ENCODE results near the gene SMAP1.
"Not testable (repeated sequence)": the region's sequence is repeated elsewhere in the genome, so short reads cannot be mapped to it uniquely, and the experiment has no call there.

SMAP1 gene

DNA sequence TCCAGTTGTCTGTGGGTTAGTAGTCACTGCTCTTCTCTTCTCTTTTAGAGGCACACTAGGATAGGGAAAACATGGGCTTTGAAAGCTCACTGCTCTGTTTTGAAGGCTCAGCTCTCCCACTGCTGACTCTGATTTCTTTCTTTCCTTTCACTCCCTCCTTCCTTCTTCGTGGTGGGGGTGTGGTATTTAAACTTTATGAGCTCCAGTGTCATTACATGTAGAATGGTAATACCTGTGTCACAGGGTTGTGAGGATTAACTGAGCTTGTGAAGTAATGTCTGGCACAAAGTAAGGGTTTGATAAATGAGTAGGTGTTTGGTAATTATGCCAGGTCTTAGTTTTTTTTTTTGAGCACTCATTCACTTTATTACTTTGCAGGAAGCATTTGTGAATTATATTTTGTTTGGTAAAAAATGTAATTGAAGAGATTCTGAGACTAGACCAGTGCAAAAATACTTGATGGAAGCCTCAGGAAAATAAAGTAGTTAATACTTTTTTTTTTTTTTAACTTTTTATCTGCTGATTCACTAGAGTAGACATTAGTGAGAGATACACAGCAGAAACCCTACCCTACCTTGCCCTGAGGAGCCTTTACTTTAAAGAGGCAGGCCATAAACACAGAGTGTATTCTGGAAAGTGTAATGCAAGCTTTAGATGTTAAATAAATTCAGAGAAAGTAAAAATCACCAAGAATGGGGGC is 17.3 kb downstream of the SMAP1 start:
- DNase-seq: no peak

DNA sequence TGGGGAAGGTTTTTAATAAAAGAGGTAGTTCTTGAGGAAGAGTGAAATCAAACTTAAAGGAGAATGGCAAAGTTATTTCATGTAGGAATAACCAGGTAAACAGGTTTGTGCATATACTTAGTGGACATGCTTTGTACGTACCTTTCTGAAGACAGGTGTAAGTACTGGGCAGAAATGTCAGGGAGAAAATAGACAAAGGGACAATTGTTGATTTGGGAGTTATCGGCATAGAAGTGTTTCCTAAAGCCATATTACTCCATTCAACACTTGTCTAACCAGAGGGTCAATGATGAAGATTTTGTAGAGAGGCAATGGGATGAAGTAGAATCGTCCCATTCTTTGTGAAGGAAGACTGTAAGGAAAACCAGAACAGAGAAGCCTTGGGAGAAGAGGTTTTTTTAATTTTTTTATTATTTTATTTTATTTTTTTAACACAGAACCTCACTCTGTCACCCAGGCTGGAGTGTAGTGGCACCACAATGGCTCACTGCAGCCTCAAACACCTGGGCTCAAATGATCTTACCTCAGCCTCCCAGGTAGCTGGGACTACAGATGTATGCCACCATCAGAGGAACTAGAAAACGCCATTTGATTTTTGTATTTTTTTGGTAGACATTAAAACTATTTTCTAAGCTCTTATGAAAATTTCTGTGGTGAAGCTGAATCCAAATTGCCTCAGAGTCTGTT is 18.0 kb downstream of the SMAP1 start:
- DNase-seq: no peak

DNA sequence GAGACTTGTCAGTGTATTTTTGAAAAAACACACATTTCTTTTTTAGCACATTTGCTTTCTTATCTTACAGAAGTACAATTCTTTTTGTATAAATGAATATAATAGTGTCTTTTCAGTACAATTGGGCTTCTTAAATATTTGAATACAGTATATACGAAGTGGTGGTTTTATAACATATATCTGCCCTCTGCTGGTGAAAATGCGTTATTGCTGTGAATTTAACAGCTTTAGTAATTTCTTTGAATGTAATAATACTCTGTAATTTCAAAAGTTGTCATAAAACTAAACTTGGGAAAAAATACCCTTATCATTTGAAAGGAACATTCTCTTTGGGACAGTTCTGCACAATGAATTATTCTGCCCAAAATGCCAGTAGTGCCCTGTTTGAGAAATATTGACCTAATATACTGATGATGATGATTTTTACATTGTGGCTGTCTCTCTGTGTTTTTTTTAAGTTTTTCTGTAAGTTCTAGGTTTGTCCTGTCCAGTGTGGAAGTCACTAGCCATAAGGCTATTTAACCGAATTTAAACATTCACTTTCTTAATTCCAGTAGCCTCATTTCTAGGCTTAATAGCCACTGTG is 19.0 kb downstream of the SMAP1 start:
- peak; percentile 53 to 70 for DNase-seq

DNA sequence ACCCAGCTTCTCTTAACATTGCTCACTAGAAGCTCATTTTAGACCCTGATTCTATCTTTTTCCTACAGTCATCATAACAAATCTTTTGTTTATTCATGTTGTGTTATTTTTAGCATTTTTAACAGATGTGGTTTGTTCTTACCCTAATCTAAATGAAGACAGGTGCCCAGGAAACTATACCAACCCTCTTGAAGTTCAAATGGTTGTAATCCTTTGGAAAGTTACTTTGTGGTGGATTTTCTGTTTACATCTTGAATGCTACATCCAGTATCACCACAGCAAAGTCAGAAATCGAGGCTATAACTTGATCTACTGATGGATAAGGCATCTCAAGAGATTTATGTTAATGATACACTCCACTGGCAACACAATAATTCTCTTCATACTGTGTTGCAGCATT is 26.2 kb downstream of the SMAP1 start:
- DNase-seq: no peak

DNA sequence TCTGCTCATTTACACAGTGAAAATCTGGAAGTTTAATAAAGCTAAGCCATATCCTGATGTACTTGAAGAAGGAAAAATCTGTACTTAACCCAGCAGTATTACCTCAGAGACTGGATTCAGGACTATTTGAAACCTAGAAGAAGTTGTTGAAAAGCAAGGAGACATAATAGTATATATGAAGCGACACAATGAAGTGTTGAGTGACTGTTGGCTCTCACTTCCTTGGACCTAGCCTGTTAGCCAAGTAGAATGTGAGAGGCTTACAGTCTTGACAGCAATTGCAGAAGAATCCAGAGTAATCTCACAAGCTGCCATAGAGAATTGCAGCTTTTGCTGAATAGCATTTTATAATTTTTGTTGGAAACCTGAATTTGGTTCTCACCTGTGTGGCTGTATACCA is 26.7 kb downstream of the SMAP1 start:
- DNase-seq: no peak

DNA sequence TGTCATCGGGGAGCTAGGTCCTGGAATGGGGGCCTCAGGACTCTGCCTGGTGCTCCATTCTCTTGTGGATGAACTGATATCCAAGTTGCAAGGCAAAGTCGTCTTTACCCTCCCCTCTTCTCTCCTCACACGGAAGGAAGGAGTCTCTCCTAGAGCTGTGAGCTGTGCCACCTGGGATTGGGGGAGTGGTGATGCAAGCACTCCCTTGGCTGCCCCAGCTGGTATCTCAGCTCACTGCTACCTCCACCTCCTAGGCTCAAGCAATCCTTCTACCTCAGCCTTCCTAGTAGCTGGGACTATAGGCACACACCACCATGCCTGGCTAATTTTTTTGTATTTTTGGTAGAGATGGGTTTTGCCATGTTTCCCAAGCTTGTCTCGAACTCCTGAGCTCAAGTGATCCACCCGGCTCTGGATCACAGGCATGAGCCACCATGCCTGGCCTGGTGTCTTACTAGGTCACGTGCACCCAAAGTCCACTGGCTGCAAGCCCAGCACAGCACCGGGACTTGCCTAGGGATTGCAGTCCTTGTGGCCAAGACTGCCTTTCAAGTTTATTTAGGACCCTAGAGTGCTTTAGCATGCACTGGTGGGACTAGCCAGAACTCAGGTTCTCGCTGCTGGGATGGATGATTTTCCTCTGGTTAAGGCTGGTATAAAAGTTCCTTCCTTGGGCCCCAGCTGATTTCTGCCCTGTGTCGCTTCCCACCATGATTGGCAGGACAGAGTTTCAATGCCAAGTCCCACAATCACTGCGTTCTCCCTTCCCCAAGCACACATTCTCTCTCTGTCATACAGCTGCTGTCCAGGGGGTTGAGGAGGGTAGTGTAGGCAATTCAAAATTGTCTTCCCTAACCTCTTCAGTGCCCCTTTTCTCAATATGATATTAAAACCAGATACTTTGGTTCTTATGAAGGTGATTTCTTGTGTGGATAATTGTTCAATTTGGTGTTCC is 33.5 kb downstream of the SMAP1 start:
- DNase-seq: no peak

DNA sequence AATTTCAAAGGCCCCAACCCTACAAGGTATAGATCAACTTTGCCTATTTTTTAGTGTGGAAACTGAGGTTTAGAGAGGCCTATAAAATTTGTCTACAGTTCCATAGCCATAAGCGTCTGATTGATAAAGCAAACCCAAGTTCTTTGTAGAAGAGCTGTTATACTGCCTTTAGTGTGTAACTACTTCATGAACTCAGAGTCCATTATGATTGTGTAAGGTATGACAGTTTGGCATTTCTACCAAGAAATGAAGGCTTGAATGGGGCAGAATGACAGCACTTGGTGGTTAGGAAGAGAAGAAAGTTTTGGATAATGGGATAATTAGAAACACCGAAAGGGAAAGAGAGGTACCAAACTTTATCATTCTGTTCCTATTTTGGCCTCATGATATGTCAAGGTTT is 38.1 kb downstream of the SMAP1 start:
- no peak for DNase-seq

DNA sequence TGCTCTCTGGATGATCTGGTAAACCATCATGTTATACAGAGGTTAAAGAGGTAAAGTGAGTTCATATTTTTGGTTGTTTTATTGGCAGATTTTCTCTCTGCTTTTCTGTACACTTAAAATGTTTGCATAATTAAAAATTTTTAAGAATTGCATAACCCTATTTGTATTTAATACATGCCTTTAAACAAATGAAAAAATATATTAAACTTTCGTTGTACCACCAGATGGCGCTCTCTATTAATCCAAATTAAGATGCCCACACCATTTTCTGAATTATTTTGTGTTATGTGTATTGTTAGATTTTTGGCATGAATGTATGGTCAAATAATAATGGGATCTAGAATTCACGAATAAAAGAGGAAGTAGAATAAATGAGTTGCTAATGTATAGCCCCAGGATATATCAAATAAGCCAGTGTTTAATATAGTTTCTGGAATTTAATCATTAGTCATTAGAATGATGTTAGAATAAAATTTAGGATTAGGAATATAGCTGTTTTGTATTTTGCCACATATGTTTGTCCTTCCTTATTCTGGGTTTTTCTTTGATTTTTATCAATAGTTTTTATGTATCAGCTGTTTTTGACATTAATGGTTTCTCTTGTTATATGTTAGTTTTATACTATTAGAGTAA is 38.9 kb downstream of the SMAP1 start:
- DNase-seq: peak; percentile 76 to 82

DNA sequence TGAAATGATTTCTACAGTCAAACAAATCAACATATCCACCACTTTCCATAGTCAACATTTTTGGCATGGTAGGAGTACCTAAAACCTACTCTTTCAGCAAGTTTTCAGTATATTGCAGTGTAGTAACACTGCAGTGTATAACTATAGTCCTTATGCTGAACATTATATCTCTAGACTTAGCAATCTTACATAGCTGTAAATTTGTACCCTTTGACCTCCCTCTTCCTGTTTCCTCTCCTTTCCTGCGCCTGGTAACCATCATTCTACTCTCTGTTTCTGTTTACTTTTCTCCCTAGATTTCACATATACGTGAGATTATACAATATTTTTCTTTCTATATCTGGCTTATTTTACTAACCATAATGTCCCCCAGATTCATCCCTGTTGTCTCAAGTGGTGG is 40.2 kb downstream of the SMAP1 start:
- DNase-seq: no peak

DNA sequence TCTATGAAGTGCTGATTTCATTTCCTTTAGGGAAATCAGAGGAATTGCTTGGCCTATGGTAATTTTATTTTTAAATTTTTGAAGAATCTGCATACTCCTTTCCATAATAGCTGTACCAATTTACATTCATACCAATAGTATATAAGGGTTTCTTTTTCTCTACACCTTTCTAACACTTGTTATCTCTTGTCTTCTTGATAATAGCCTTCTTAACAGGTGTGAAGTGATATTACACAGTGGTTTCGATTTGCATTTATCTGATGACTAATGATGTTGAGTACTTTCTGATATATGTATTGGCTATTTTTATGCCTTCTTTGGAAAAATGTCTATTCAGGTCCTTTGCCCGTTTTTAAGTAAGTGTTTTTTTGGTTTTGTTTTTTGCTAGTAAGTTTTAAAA is 40.8 kb downstream of the SMAP1 start:
- no peak for DNase-seq

DNA sequence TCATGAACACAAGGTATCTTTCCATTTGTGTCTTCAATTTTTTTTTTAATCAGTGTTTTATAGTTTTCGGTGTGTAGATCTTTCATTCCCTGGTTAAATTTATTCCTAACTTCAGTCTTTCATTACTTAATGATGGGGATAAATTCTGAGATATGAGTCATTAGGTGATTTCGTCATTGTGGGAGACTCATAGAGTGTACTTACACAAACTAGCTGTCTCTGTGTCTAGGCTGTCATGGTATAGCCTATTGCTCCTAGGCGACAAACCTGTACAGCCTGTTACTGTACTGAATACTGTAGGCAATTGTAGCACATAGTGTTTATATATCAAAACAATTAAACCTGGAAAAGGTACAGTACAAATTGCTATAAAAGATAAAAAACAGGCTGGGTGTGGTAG is 42.1 kb downstream of the SMAP1 start:
- DNase-seq: peak; percentile 39 to 50

DNA sequence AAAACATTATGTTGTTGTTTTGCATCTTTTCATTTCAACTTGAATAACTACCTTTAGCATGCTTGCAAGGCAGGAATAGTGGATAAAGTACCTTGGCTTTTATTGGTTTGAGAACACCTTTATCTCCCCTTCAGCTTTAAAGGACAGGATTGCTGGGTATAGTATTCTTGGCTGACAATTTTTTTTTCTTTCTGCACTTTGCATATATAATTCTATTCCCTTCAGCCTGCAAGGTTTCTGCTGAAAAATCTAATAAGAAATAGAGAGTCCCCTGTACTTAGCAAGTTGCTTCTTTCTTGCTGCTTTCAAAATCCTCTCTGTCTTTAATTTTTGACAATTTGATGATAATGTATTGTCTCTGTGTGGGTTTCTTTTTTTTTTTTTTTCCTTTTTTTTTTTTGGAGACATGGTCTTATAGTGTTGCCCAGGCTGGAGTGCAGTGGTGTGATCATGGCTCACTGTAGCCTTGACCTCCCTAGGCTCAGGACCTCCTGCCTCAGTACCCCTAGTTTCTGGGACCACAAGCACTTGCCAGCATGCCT is 47.1 kb downstream of the SMAP1 start:
- no peak for DNase-seq

DNA sequence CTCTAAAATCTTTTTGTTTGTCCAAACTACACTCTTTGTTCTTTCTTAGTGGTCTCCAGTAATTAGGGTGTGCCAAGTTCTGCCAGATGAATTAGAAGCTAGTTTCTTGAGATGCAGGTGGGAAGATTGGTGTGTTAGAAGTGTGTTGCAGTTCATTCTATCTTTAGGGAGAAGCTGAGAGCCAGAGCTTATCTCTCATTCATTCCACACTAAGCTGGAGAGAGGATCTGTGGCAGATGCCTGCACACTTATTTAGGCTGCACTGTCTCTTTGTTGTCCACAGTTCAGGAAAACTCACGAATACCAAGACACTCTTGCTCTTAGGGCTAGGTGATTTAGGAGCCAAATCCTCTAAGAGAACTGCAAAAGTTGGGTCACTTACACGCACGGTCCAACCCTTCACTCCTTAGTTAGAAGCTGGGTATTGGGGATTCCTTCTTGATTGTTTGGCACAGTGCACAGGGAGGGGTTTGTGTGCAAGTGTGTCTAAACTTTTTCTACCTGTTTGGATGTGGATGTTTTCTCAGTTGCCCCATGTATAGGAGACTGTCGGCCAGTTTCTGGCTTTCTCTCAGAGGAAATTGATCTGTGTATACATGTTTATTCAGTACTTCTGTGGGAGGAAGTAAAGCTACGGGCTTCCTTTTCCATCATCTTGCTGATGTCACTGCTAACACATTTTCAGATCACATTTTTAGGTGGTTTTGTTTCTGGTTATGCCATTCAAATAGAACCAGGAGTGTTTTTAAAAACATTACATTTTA is 49.5 kb downstream of the SMAP1 start:
- no peak for DNase-seq

DNA sequence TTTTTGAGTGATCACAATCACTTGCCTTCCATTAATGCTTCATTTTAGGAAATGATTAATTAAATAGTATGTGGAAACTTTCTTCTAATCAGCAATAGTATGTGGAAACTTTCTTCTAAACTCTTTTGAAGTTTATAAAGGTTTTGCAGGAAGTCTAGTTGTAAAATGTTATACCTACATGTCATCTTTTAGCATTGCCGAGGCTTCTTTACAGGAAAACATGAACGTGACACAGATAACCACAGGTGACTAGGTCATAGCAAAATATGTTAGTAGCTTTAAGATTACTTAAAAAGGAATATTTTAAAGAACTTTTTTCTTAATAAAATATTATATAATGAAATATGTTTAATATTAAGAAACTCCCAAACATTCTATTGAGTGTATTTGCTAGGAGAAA is 56.8 kb downstream of the SMAP1 start:
- no peak for DNase-seq

DNA sequence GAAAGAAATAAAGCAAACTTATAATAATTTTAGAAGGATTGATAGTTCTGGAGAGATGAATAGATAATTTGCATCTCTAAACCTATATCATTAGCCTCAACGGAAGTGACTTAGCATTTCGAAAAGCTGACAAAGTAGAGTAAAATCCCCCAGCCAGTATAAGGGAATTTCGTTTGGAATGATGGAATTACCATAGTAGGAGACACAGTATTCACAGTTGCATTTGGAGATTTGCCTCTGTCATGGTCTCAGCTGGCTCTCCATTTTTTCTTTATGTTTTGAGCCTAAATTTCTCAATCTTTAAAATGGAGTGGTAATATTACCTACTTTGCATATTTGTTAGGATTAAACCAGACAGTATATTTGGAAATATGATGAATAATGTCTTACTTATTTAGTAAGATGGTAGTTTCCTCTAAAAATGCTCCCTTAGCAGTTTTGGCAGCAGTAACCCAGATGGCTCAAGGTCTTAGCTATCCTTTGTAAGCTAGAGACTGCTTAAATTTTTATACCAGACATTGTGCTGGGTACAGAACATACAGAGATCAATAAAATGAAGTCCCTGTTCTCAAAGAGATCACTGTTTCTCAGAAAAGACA is 58.2 kb downstream of the SMAP1 start:
- DNase-seq: no peak

DNA sequence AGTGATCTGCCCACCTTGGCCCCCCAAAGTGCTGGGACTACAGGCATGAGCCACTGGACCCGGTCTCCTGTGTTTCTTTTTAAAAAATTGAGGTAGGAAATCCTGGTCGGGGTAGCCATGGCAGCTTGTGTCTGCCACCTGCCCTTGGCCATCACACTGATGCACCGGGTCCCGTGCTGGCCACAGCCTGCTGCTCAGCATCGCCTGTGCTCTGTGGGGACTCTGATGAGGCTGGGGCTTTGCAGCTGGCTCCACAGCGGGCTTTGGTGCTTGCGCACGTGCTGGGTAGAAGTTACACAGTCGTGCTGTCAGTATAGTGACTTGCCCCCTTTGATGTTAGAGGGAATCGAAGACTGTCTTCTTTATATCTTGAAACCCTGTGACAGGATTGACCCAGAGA is 66.7 kb downstream of the SMAP1 start:
- no peak for DNase-seq

DNA sequence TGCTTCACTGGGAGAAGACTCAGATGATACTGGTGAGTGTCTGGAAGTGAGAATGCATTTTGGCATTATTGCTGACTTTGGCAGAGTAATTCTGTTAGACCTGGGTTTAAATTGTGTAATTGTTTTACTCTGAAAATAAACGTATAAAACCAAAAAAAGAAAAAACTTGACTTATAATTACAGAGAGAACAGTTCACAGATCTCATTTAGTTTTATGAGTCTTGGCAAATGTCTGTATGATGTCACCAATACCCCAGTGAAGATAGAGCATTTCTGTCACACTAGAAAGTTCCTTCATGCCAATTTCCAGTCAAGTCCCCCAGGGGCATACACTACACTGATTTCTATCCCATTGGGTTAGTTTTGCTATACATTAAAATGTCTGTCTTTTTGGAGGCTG is 67.3 kb downstream of the SMAP1 start:
- DNase-seq: no peak

DNA sequence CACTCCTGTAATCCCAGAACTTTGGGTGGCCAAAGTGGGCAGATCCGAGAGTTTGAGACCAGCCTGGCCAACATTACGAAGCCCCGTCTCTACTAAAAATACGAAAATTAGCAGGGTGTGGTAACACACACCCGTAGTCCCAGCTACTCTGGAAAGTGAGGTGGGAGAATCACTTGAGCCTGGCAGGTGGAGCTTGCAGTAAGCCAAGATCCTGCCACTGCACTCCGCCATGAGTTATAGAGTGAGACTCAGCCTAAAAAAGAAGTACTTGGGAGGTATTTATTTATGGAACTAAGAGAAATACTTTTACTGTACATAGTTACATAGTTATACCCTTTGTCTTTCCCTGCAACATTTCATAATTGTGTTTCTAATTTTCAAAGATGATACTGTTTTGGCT is 67.8 kb downstream of the SMAP1 start:
- no peak for DNase-seq

DNA sequence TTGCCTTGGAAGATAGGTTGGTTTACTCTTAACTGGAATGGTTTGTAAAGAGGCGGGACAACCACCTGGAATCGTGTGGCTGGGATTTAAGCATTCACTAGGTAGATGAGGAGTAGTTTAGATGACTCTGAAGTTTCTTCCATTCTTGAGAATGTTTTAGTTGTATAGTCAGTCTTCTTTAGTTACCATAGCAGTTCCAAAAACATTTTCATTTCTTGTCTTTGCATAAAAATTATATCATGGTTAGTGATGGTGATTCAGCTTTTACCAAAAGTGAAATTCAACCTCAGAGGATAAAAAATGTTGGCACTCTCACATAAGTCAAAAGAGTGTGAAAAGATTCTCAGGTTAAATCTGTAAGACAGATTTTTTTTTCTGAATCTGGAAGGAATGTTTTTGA is 70.3 kb downstream of the SMAP1 start:
- no peak for DNase-seq

DNA sequence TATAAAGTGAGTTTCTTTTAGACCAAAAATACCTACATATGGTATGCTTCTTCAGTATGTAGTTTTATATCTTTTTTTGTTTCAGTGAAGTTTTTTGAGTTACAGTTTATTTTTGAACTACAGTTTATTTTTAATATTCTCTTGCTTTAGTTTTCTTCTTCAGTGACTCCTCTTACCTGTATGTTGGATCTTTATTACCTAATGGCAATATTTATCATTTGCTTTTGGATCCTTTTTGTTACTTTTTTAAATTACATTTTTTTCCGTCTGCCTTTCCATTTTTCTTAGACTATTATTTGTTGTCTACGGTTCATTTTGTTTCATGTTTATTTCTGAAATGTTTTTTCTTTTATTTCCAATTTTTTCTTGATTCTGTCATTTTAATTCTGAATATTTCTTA is 71.9 kb downstream of the SMAP1 start:
- DNase-seq: no peak

DNA sequence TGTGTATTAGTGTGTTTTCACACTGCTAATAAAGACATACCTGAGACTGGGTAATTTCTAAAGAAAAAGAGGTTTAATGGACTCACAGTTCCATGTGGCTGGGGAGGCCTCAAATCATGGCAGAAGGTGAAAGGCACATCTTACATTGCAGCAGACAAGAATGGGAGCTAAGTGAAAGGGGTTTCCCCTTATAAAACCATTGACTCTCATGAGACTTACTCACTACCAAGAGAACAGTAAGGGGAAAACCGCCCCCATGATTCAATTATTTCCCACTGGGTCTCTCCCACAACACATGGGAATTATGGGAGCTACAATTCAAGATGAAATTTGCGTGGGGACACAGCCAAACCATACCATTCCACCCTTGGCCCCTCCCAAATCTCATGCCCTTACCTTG is 73.1 kb downstream of the SMAP1 start:
- DNase-seq: not testable (repeated sequence)

All from AML-193 (cell line).